ENCODE measurements around the gene ST8SIA6.
A peak's percentile ranks its signal among the peaks of the same experiment; 100 is the strongest.
"Not testable (repeated sequence)": the region's sequence is repeated elsewhere in the genome, so short reads cannot be mapped to it uniquely, and the experiment has no call there.

Gene ST8SIA6

GRCh38 chr10:17443707-17444387, 10.5 kb downstream of the ST8SIA6 start:
- Mint-ChIP-seq H3K4me3 (no peak overlapping the region), H3K27me3 (peaks cover 53% of the 10 kb centered on the region)

GRCh38 chr10:17438583-17438982, 15.8 kb downstream of the ST8SIA6 start:
- Mint-ChIP-seq H3K36me3 (no peaks in the 10 kb centered on the region), H3K4me3 (no peak overlapping the region), H3K9me3 (peaks cover 8% of the 10 kb centered on the region), H3K4me1 (no peaks in the 10 kb centered on the region), H3K27ac (no peak overlapping the region), H3K27me3 (peaks cover 35% of the 10 kb centered on the region)
- ATAC-seq = no peak

More at GRCh38 chr10:17443707-17444387, 10.5 kb downstream of the ST8SIA6 start:
- peak; percentile 34 for ATAC-seq
- H3K27ac Mint-ChIP-seq = no peak overlapping the region
- peaks cover 9% of the 10 kb centered on the region for H3K9me3 Mint-ChIP-seq
- no peaks in the 10 kb centered on the region for H3K36me3 Mint-ChIP-seq
- peaks cover 6% of the 10 kb centered on the region for H3K4me1 Mint-ChIP-seq

- Mint-ChIP-seq H3K9me3 (peaks cover 12% of the 10 kb centered on the region), H3K27me3 (peaks cover 33% of the 10 kb centered on the region)
- not testable (repeated sequence) for H3K36me3 Mint-ChIP-seq, H3K4me3 Mint-ChIP-seq, H3K27ac Mint-ChIP-seq, H3K4me1 Mint-ChIP-seq, ATAC-seq
Measured at GRCh38 chr10:17436578-17436977, 17.8 kb downstream of the ST8SIA6 start.

- Mint-ChIP-seq H3K9me3 (peaks cover 12% of the 10 kb centered on the region), H3K27me3 (peaks cover 39% of the 10 kb centered on the region), H3K36me3 (no peaks in the 10 kb centered on the region), H3K4me3 (no peak overlapping the region), H3K4me1 (peaks cover 7% of the 10 kb centered on the region), H3K27ac (no peak overlapping the region)
- ATAC-seq = no peak
Measured at GRCh38 chr10:17435953-17436352, 18.4 kb downstream of the ST8SIA6 start.

GRCh38 chr10:17435187-17435586, 19.2 kb downstream of the ST8SIA6 start:
- no peak for ATAC-seq
- peaks cover 12% of the 10 kb centered on the region for H3K9me3 Mint-ChIP-seq
- H3K27me3 Mint-ChIP-seq = peaks cover 47% of the 10 kb centered on the region
- no peaks in the 10 kb centered on the region for H3K36me3 Mint-ChIP-seq
- H3K4me1 Mint-ChIP-seq = peaks cover 14% of the 10 kb centered on the region
- no peak overlapping the region for H3K4me3 Mint-ChIP-seq
- no peak overlapping the region for H3K27ac Mint-ChIP-seq

GRCh38 chr10:17432723-17433122, 21.7 kb downstream of the ST8SIA6 start:
- ATAC-seq = no peak
- Mint-ChIP-seq H3K27ac (no peak overlapping the region), H3K4me3 (no peak overlapping the region), H3K4me1 (peaks cover 31% of the 10 kb centered on the region), H3K27me3 (peaks cover 47% of the 10 kb centered on the region), H3K9me3 (peaks cover 11% of the 10 kb centered on the region), H3K36me3 (no peaks in the 10 kb centered on the region)

GRCh38 chr10:17431871-17432311, 22.5 kb downstream of the ST8SIA6 start:
- peaks cover 6% of the 10 kb centered on the region for H3K9me3 Mint-ChIP-seq
- H3K27ac Mint-ChIP-seq = no peak overlapping the region
- H3K4me1 Mint-ChIP-seq = peaks cover 31% of the 10 kb centered on the region
- ATAC-seq = no peak
- H3K4me3 Mint-ChIP-seq = no peak overlapping the region
- no peaks in the 10 kb centered on the region for H3K36me3 Mint-ChIP-seq
- H3K27me3 Mint-ChIP-seq = peaks cover 49% of the 10 kb centered on the region

- Mint-ChIP-seq H3K4me1 (peaks cover 34% of the 10 kb centered on the region), H3K27ac (no peak overlapping the region), H3K4me3 (no peak overlapping the region), H3K9me3 (peaks cover 3% of the 10 kb centered on the region), H3K36me3 (no peaks in the 10 kb centered on the region), H3K27me3 (peaks cover 52% of the 10 kb centered on the region)
- no peak for ATAC-seq
Measured at GRCh38 chr10:17430647-17431355, 23.6 kb downstream of the ST8SIA6 start.

- ATAC-seq = no peak
- H3K27me3 Mint-ChIP-seq = peaks cover 60% of the 10 kb centered on the region
- H3K36me3 Mint-ChIP-seq = no peaks in the 10 kb centered on the region
- no peak overlapping the region for H3K27ac Mint-ChIP-seq
- peaks cover 37% of the 10 kb centered on the region for H3K4me1 Mint-ChIP-seq
- peak overlapping the region; percentile 21 for H3K4me3 Mint-ChIP-seq
- peaks cover 3% of the 10 kb centered on the region for H3K9me3 Mint-ChIP-seq
Measured at GRCh38 chr10:17429490-17429889, 24.9 kb downstream of the ST8SIA6 start.

GRCh38 chr10:17428351-17429097, 25.9 kb downstream of the ST8SIA6 start:
- peaks cover 3% of the 10 kb centered on the region for H3K9me3 Mint-ChIP-seq
- H3K36me3 Mint-ChIP-seq = no peaks in the 10 kb centered on the region
- peaks cover 37% of the 10 kb centered on the region for H3K4me1 Mint-ChIP-seq
- H3K4me3 Mint-ChIP-seq = peak overlapping the region; percentile 62
- H3K27ac Mint-ChIP-seq = peak overlapping the region; percentile 11
- peaks cover 60% of the 10 kb centered on the region for H3K27me3 Mint-ChIP-seq
- peak; percentile 71 for ATAC-seq

- Mint-ChIP-seq H3K4me3 (no peak overlapping the region), H3K27me3 (peaks cover 60% of the 10 kb centered on the region), H3K9me3 (peaks cover 3% of the 10 kb centered on the region), H3K4me1 (peaks cover 37% of the 10 kb centered on the region), H3K36me3 (no peaks in the 10 kb centered on the region), H3K27ac (peak overlapping the region; percentile 11)
- ATAC-seq = no peak
Measured at GRCh38 chr10:17427666-17428350, 26.6 kb downstream of the ST8SIA6 start.

GRCh38 chr10:17427201-17427600, 27.2 kb downstream of the ST8SIA6 start:
- Mint-ChIP-seq H3K27ac (no peak overlapping the region), H3K36me3 (no peaks in the 10 kb centered on the region), H3K4me1 (peaks cover 37% of the 10 kb centered on the region), H3K9me3 (peaks cover 3% of the 10 kb centered on the region), H3K27me3 (peaks cover 59% of the 10 kb centered on the region), H3K4me3 (no peak overlapping the region)
- ATAC-seq = no peak

- Mint-ChIP-seq H3K4me1 (peaks cover 30% of the 10 kb centered on the region), H3K36me3 (no peaks in the 10 kb centered on the region), H3K27ac (no peak overlapping the region), H3K9me3 (no peaks in the 10 kb centered on the region), H3K27me3 (peaks cover 50% of the 10 kb centered on the region), H3K4me3 (no peak overlapping the region)
- ATAC-seq = no peak
Measured at GRCh38 chr10:17426263-17426750, 28.1 kb downstream of the ST8SIA6 start.

GRCh38 chr10:17425584-17426262, 28.7 kb downstream of the ST8SIA6 start:
- H3K27ac Mint-ChIP-seq = no peak overlapping the region
- peaks cover 44% of the 10 kb centered on the region for H3K27me3 Mint-ChIP-seq
- no peaks in the 10 kb centered on the region for H3K9me3 Mint-ChIP-seq
- no peaks in the 10 kb centered on the region for H3K36me3 Mint-ChIP-seq
- ATAC-seq = peak; percentile 31
- peaks cover 28% of the 10 kb centered on the region for H3K4me1 Mint-ChIP-seq
- no peak overlapping the region for H3K4me3 Mint-ChIP-seq
